Keratinocyte (primary cell): Measurements from ENCODE around the gene PPP1R36.

Experiments
- CTCF ChIP-seq, 3 experiments: IDR thresholded peaks in 1 of 3; conservative IDR thresholded peaks in 1 of 3; optimal IDR thresholded peaks in 1 of 3; 2 replicates in 2 of 3; 3 replicates in 1 of 3; pipeline versions ENCODE3 to v1.5.1; 2011; ENCODE audit warnings: low read length in 3 of 3, mild to moderate bottlenecking in 3 of 3, moderate library complexity in 2 of 3, control low read depth in 1 of 3, inconsistent platforms in 1 of 3; ENCODE audit not compliant: insufficient read depth in 2 of 3; ENCODE audit errors: extremely low read depth in 1 of 3
- EZH2 ChIP-seq: IDR thresholded peaks from one replicate; pipeline ENCODE4 v1.6.1; 2012; ENCODE audit warnings: inconsistent platforms, mild to moderate bottlenecking, low read length, moderate library complexity

- TF ChIP-seq CTCF (optimal IDR thresholded peaks at IDR 0.05 in 1 of 3, IDR thresholded peaks at IDR 0.05 in 1 of 3, conservative IDR thresholded peaks at IDR 0.05 in 1 of 3; ENCODE audit: extremely low read depth in 1 of 3, insufficient read depth in 2 of 3, low read length in 3 of 3) (no peak), EZH2 (no peak)
Observed at GRCh38 chr14:64536488-64537245, 13.1 kb upstream of the PPP1R36 start.
